ENCODE data around the gene SLC15A4. TPM values are rescaled to one million over a fixed set of nuclear protein-coding genes. Genes with fewer than 3 reads are reported as not detected.

The SLC15A4 gene
- total RNA-seq, 1 experiment from 2014 or later = 32.0 TPM

DNA sequence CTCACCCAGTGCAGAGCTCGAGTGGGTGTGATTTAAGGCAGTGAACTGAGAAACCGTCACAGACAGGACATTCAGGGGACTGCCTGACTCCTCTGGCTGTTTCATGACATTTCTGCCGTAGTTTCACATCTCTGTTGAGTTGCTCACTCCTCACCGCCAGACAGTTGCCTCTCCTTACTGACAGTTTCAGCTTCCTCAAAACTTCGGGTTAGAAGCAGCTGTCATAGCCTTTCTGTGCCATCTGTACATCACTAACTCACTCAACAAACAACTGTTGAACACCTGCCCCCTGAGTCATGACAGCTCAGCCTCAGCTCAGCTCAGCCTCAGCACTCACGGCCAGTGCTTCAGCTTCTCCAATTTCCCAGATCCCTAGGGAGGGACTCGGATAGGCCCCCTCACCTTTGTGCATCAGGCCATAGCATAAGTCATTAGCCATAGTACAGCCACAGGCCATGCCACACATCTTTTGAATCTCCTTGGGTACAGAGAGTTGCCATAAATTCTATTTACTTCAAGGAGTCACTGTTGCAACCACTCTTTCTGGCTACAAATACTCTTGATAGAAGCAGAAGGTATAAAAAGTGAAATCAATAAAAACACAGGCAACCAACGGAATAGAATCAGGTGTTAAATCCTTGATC, 6.2 kb upstream of the SLC15A4 start:
- Mint-ChIP-seq H3K27ac (ENCODE audit: low read depth, unreplicated experiment) (no peak overlapping the region), H3K9me3 (ENCODE audit: unreplicated experiment) (no peaks in the 10 kb centered on the region), H3K4me3 (ENCODE audit: unreplicated experiment) (no peak overlapping the region), H3K36me3 (ENCODE audit: insufficient read depth, unreplicated experiment) (no peaks in the 10 kb centered on the region), H3K4me1 (ENCODE audit: insufficient read depth, unreplicated experiment) (no peaks in the 10 kb centered on the region), H3K27me3 (ENCODE audit: insufficient read depth, unreplicated experiment) (no peaks in the 10 kb centered on the region)
- TF ChIP-seq, protein P1, sequence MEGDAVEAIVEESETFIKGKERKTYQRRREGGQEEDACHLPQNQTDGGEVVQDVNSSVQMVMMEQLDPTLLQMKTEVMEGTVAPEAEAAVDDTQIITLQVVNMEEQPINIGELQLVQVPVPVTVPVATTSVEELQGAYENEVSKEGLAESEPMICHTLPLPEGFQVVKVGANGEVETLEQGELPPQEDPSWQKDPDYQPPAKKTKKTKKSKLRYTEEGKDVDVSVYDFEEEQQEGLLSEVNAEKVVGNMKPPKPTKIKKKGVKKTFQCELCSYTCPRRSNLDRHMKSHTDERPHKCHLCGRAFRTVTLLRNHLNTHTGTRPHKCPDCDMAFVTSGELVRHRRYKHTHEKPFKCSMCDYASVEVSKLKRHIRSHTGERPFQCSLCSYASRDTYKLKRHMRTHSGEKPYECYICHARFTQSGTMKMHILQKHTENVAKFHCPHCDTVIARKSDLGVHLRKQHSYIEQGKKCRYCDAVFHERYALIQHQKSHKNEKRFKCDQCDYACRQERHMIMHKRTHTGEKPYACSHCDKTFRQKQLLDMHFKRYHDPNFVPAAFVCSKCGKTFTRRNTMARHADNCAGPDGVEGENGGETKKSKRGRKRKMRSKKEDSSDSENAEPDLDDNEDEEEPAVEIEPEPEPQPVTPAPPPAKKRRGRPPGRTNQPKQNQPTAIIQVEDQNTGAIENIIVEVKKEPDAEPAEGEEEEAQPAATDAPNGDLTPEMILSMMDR (IDR thresholded peaks at IDR 0.05; ENCODE audit: unreplicated experiment) = no peak
- intact Hi-C loops (cut with micrococcal nuclease) = no loop called here
- no TSS peak for BruUV-seq (replicated peaks)
- CTCF ChIA-PET = no interaction called here
- POLR2A ChIA-PET = interaction anchor here (0.6 kb wide), 1 partner anchor 642 kb away, joined by 3 read pairs; no protein-coding TSS in a partner anchor
- DNase-seq (ENCODE audit: unreplicated experiment) = no peak

DNA sequence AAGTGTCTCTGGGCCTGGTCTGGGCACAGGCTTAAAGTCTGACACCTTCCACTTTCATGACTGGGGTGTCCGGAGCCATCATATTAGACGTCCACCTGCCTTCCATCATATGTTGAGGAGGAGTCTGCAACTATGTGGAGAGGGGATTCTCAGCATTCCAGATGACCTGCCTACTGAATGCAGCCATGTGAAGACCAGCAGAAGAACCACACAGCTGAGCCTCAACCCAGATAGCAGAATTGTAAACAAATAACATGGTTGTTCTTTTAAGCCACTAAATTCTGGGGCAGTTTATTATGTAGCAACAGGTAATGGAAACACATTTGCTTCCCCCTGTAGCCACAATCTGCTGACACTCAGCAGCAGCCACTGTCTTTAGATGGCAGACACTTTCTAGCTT, 4.0 kb upstream of the SLC15A4 start:
- CTCF ChIA-PET = no interaction called here
- POLR2A ChIA-PET = no interaction called here
- BruUV-seq (replicated peaks) = no TSS peak
- Mint-ChIP-seq H3K36me3 (ENCODE audit: insufficient read depth, unreplicated experiment) (no peaks in the 10 kb centered on the region), H3K4me3 (ENCODE audit: unreplicated experiment) (no peak overlapping the region), H3K27ac (ENCODE audit: low read depth, unreplicated experiment) (no peak overlapping the region), H3K4me1 (ENCODE audit: insufficient read depth, unreplicated experiment) (no peaks in the 10 kb centered on the region), H3K27me3 (ENCODE audit: insufficient read depth, unreplicated experiment) (no peaks in the 10 kb centered on the region), H3K9me3 (ENCODE audit: unreplicated experiment) (no peaks in the 10 kb centered on the region)
- no peak for DNase-seq (ENCODE audit: unreplicated experiment)
- TF ChIP-seq, protein P1 (IDR thresholded peaks at IDR 0.05; ENCODE audit: unreplicated experiment) = no peak
- intact Hi-C loops (cut with micrococcal nuclease) = no loop called here

DNA sequence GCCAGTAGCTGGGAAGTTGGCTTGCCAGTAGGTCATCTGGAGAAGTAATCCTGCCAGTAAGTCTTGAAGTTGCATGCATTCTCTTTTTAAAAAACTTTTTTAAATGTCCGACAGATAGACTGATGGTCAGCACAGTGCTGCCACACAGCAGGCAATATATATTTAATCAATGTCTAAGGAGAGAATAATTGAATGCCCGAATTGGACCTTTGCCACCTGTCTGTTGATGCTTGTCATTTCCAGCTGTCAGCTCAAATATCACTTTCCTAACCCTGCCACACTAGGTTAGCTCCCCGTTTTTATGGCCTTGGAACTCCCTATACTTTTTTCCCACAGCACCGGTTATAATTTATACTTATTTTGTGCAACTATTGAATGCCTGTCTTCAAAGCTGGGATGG, 2.1 kb upstream of the SLC15A4 start:
- intact Hi-C loops (cut with micrococcal nuclease) = no loop called here
- no peaks in the 10 kb centered on the region for H3K9me3 Mint-ChIP-seq (ENCODE audit: unreplicated experiment)
- no TSS peak for BruUV-seq (replicated peaks)

DNA sequence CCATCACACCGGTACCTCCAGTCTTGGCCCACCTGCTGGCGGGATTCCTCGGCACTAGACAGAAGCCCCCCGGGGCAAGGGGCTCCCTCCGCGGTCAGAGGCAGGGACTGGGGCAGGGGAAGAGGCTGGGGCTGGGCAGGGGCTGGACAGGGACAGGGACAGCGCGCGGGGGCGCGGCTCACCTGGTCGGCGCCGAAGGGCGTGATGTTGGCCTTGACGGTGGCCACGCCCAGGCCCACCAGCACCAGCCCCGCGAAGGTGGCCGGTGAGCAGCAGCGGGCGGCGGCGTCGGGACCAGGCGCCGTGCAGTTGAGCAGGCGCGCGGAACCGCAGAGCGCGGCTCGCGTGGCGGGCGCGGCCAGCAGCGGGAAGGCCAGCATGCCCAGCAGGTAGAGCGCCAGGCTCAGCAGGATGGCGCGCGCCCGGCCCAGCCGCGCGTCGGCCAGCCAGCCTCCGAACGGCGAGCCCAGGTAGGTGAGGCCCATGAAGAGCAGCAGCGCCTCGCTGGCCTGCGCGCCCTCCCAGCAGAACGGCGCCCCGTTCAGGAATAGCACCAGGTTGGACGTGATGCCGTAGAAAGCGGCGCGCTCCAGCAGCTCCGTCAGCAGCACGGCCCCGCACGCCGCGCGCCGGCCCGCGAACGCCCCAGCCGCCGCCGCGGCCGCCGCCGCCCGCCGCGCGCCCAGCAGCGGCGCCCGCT, 392 bp downstream of the SLC15A4 start:
- Mint-ChIP-seq H3K9me3 (ENCODE audit: unreplicated experiment) (no peaks in the 10 kb centered on the region), H3K4me3 (ENCODE audit: unreplicated experiment) (peak overlapping the region; percentile 77), H3K27ac (ENCODE audit: low read depth, unreplicated experiment) (peak overlapping the region; percentile 87), H3K36me3 (ENCODE audit: insufficient read depth, unreplicated experiment) (peaks cover 15% of the 10 kb centered on the region), H3K27me3 (ENCODE audit: insufficient read depth, unreplicated experiment) (no peaks in the 10 kb centered on the region), H3K4me1 (ENCODE audit: insufficient read depth, unreplicated experiment) (peaks cover 19% of the 10 kb centered on the region)
- TF ChIP-seq, protein P1 (IDR thresholded peaks at IDR 0.05; ENCODE audit: unreplicated experiment) = no peak
- POLR2A ChIA-PET = interaction anchor here (0.7 to 2.4 kb wide), 7 partner anchors 13 to 1195 kb away, joined by 3 to 8 read pairs (median 5); no protein-coding TSS in a partner anchor
- CTCF ChIA-PET = interaction anchor here (0.6 to 2.1 kb wide), 2 partner anchors 24 to 40 kb away, joined by 3 to 6 read pairs; no protein-coding TSS in a partner anchor
- peak; percentile 12 for DNase-seq (ENCODE audit: unreplicated experiment)
- BruUV-seq (replicated peaks) = no TSS peak
- intact Hi-C loops (cut with micrococcal nuclease) = no loop called here

More for the DNA sequence above, 2.1 kb upstream of the SLC15A4 start:
- ChIA-PET CTCF (interaction anchor here (0.7 kb wide), 1 partner anchor 71 kb away, joined by 3 read pairs; no protein-coding TSS in a partner anchor), POLR2A (interaction anchor here (0.6 to 2.4 kb wide), 2 partner anchors 53 to 1517 kb away, joined by 3 to 8 read pairs; no protein-coding TSS in a partner anchor)
- no peaks in the 10 kb centered on the region for H3K27me3 Mint-ChIP-seq (ENCODE audit: insufficient read depth, unreplicated experiment)
- H3K27ac Mint-ChIP-seq (ENCODE audit: low read depth, unreplicated experiment) = no peak overlapping the region
- H3K4me3 Mint-ChIP-seq (ENCODE audit: unreplicated experiment) = no peak overlapping the region
- TF ChIP-seq, protein P1 (IDR thresholded peaks at IDR 0.05; ENCODE audit: unreplicated experiment) = no peak
- peaks cover 6% of the 10 kb centered on the region for H3K36me3 Mint-ChIP-seq (ENCODE audit: insufficient read depth, unreplicated experiment)
- peaks cover 12% of the 10 kb centered on the region for H3K4me1 Mint-ChIP-seq (ENCODE audit: insufficient read depth, unreplicated experiment)
- no peak for DNase-seq (ENCODE audit: unreplicated experiment)

Data from MCF 10A (cell line).